ENCODE results near the gene GOLT1A.

Gene GOLT1A

DNA sequence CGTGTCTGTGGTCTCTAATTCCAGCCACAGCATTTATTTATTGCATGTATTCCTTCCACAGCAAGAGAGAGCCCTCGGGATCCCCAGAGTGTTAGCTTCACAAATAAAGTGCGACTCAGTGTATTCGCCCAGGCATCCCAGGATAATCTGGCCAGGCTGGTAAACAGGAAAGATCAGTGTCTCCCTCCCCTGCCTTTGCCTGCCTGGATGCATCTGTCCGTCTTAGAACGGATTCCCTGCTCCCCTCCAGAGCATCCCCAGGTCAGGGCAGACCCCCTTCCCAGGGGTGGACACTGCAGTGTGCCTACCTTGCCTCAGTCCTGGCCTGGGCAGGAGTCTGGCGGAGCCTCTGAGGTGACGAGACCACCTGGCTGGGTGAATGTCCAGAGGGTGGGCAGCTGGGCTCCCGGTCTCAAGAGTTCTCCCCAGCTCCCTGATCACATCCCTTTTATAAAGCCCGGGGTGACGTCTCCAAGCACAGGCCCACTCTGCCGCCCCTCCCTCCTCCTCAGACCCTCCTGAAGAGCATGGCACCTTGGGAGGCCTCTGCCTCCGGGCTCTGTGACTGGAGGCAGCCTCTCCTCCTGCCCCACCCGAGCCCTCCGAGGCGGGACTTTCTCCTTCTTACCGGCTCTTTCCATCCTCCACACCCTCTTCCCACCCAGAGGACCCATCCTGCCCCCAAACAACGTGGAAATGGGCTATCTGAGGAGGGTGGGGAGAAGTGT is 17.6 kb downstream of the GOLT1A start, which contains the start of gene KISS1:
Gene KISS1 (minus strand): TSS at position 424 of the 728 bp plus-strand sequence. CDS start 3,615 bp downstream, outside the sequence.
- Mint-ChIP-seq H3K4me1 (peaks cover 9% of the 10 kb centered on the region), H3K9me3 (no peaks in the 10 kb centered on the region), H3K4me3 (no peak within 1 kb of the TSS), H3K27ac (no peak within 1 kb of the TSS), H3K27me3 (ENCODE audit: low read depth, poor library complexity) (peaks cover 86% of the 10 kb centered on the region), H3K36me3 (ENCODE audit: low read depth) (no peaks in the 10 kb centered on the region)
- DNase-seq: no peak
- TF ChIP-seq, protein P1, sequence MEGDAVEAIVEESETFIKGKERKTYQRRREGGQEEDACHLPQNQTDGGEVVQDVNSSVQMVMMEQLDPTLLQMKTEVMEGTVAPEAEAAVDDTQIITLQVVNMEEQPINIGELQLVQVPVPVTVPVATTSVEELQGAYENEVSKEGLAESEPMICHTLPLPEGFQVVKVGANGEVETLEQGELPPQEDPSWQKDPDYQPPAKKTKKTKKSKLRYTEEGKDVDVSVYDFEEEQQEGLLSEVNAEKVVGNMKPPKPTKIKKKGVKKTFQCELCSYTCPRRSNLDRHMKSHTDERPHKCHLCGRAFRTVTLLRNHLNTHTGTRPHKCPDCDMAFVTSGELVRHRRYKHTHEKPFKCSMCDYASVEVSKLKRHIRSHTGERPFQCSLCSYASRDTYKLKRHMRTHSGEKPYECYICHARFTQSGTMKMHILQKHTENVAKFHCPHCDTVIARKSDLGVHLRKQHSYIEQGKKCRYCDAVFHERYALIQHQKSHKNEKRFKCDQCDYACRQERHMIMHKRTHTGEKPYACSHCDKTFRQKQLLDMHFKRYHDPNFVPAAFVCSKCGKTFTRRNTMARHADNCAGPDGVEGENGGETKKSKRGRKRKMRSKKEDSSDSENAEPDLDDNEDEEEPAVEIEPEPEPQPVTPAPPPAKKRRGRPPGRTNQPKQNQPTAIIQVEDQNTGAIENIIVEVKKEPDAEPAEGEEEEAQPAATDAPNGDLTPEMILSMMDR (IDR thresholded peaks at IDR 0.05): no peak

DNA sequence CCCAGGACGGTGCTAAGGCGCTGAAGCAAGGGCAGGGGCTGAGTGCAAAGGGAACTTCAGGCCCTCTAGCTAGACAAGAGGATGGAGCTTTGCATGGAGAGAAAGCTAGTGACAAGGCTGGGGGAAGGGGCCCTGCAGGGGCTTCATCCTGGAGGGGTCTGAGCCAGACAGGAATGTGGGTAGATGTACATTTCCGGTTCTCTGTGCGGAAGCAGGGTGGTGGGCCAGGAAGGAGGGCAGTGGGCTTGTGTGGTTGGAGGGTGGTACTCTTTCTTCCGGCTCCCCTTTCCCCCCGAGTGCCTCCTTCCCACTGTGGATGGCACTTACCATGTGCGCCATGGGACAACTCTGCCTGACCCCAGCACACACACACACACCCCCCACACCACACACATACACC is 19.0 kb downstream of the GOLT1A start:
- peaks cover 91% of the 10 kb centered on the region for H3K27me3 Mint-ChIP-seq (ENCODE audit: low read depth, poor library complexity)

DNA sequence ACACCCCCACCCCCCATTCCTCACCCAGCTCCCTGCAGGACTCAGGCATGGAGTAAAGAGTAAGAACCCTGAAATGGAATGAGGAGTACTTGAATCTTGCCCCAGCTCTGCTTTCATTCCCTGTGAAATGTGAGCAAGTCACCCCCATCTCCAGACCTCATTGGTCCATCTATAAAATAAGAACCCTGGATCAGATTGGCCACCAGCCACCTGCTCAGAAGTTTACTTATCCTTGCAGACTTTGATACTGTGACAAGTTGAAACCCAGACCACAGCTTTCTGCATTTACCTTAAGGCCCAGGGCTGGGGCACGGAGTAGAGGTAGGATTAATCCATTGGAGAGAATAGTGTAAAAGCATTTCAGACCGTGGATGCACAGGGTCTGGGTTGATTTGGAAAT is 19.7 kb downstream of the GOLT1A start:
- H3K27me3 Mint-ChIP-seq (ENCODE audit: low read depth, poor library complexity): peaks cover 93% of the 10 kb centered on the region
- no peak for DNase-seq
- no peaks in the 10 kb centered on the region for H3K9me3 Mint-ChIP-seq
- H3K4me3 Mint-ChIP-seq: no peak overlapping the region
- H3K27ac Mint-ChIP-seq: no peak overlapping the region
- peaks cover 28% of the 10 kb centered on the region for H3K4me1 Mint-ChIP-seq
- H3K36me3 Mint-ChIP-seq (ENCODE audit: low read depth): no peaks in the 10 kb centered on the region
- TF ChIP-seq, protein P1 (IDR thresholded peaks at IDR 0.05): no peak

More for the DNA sequence above, 19.0 kb downstream of the GOLT1A start:
- TF ChIP-seq, protein P1 (IDR thresholded peaks at IDR 0.05): no peak
- Mint-ChIP-seq H3K36me3 (ENCODE audit: low read depth) (no peaks in the 10 kb centered on the region), H3K9me3 (no peaks in the 10 kb centered on the region), H3K4me1 (peaks cover 21% of the 10 kb centered on the region), H3K27ac (no peak overlapping the region), H3K4me3 (no peak overlapping the region)
- no peak for DNase-seq

DNA sequence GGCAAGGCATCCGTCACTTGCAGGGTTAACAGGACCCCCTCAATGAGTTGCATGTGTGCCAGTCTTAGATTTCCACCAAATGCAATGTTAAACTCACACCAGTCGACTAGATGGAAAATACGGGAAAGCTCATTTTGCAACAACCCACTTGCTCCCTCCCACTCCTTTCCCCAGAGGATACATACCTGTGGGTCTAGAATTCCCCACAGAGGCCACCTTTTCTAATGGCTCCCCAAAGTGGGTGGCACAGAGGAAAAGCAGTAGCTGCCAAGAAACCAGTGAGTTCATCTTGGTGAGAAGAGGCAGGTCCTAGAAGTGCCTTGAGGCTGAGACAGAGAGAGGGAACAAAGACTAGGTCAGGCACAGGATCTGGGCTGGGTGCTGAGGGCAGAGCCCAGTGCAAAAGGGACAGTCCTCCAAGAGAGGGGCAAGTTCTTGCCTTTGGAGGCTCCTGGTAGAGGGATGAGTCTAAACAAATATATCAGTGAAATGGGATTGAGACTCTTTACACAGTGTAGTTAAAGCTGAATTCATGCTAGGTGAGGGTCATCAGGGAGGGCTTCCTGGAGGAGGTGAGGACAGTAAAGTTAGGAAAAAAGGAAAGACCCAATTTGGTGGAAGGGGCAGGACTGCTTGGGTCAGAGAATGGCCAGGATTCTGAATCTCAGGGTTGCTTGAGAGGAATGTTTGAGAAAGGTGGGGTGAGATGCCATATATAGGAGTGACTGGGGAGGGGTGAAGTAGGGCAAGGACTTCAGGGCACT is 21.0 kb downstream of the GOLT1A start:
- H3K27ac Mint-ChIP-seq: no peak overlapping the region
- H3K27me3 Mint-ChIP-seq (ENCODE audit: low read depth, poor library complexity): peaks cover 93% of the 10 kb centered on the region
- H3K4me1 Mint-ChIP-seq: peaks cover 30% of the 10 kb centered on the region
- TF ChIP-seq, protein P1 (IDR thresholded peaks at IDR 0.05): no peak
- DNase-seq: no peak
- H3K36me3 Mint-ChIP-seq (ENCODE audit: low read depth): no peaks in the 10 kb centered on the region
- H3K4me3 Mint-ChIP-seq: no peak overlapping the region
- H3K9me3 Mint-ChIP-seq: no peaks in the 10 kb centered on the region

DNA sequence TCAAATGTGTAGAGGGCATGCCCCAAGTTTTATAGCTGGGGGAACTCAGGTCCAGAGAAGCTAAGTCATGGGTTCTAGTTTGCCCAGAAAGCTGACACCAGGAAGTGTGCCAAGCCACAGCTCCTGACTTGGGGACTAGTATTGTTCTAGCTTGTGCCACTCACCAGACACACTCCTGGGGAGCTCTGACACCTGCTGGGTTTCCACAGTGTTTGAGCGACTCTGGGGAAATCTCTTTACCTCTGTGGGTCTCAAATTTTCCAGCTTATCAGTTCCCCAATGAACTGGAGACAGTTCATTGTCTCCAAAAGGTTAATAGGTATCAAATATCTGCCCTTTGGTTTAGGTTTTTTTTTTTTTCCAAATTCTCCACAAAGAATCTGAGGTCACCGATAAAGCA is 21.7 kb downstream of the GOLT1A start:
- Mint-ChIP-seq H3K9me3 (no peaks in the 10 kb centered on the region), H3K27ac (no peak overlapping the region), H3K27me3 (ENCODE audit: low read depth, poor library complexity) (peaks cover 93% of the 10 kb centered on the region), H3K4me3 (no peak overlapping the region), H3K36me3 (ENCODE audit: low read depth) (no peaks in the 10 kb centered on the region), H3K4me1 (peaks cover 32% of the 10 kb centered on the region)
- TF ChIP-seq, protein P1 (IDR thresholded peaks at IDR 0.05): no peak
- no peak for DNase-seq
